HCT116 (cell line): ENCODE results near the gene SLC26A2. TPM values are rescaled to one million over a fixed set of nuclear protein-coding genes. Genes with fewer than 3 reads are reported as not detected.

ENCODE experiments used
- ATAC-seq: fragments of 200-7000 bp; cut with Tn5 transposase; 2 replicates; pipeline ENCODE4 v1.9.1; 2020; ENCODE audit warnings: mild to moderate bottlenecking, moderate library complexity
- BruUV-seq: library from RNA; stranded (reverse); fragments of 400-500 nt; replicated peaks from 2 replicates; lab custom pipeline; 2021; lab: Mats Ljungman, UMichigan
- CTCF ChIA-PET: fragments of 300-600 bp; sonication (Branson Sonifier 250); formaldehyde crosslinking; loops from one replicate; lab custom pipeline; 2021; ENCODE audit warnings: antibody characterized with exemption; lab: Charles Lee
- POLR2A ChIA-PET: fragments of 300-600, 350-600 bp; sonication (Branson Sonifier 250); formaldehyde crosslinking; loops from one replicate; lab custom pipeline; 2021; ENCODE audit warnings: antibody characterized with exemption; lab: Charles Lee
- RAD21 ChIA-PET, 2 experiments: fragments of 300-600 bp; sonication (Branson Sonifier 250); formaldehyde crosslinking; loops; one replicate each; lab custom pipeline; 2023; ENCODE audit warnings: low total read pairs in 2 of 2; ENCODE audit not compliant: uncharacterized antibody in 2 of 2, unreplicated experiment in 2 of 2, low non-redundant PET in 1 of 2; lab: Charles Lee
- DNase-seq: peaks from one replicate; pipeline ENCODE4 v3.0.0-alpha.2; 2010; ENCODE audit warnings: low read depth, low spot score
- H2AFZ ChIP-seq: fragments of 200-600 bp; shearing (Covaris generic), sonication (generic); 2 replicates; pipeline ENCODE4 v1.6.1; 2017; ENCODE audit warnings: low read depth, mixed run types, mixed read lengths, antibody characterized with exemption, low read length; ENCODE audit not compliant: poor library complexity, severe bottlenecking
- H3K27ac ChIP-seq: 2 replicates; pipeline ENCODE4 v1.5.1; 2012; ENCODE audit warnings: low read depth, low read length
- H3K27me3 ChIP-seq: fragments of 200-600 bp; sonication (generic); 2 replicates; pipeline ENCODE4 v1.6.1; 2016; ENCODE audit warnings: mixed run types, low read length, mixed read lengths; ENCODE audit not compliant: insufficient read depth
- H3K36me3 ChIP-seq, 2 experiments: fragments of 200-500 bp in 1 of 2; fragments of 200-600 bp in 1 of 2; sonication (Bioruptor generic) in 1 of 2; sonication (generic) in 1 of 2; 2 replicates each; pipeline versions ENCODE4 v1.5.1 to v1.6.1; 2014 to 2016; ENCODE audit warnings: low read length in 2 of 2, inconsistent platforms in 1 of 2, mixed read lengths in 1 of 2, mixed run types in 1 of 2; ENCODE audit not compliant: insufficient read depth in 2 of 2, control insufficient read depth in 1 of 2
- H3K4me1 ChIP-seq, 2 experiments: fragments of 200-600 bp in 1 of 2; sonication (generic) in 1 of 2; 2 replicates each; pipeline versions ENCODE4 v1.5.1 to v1.6.1; 2012 to 2017; ENCODE audit warnings: low read length in 2 of 2, inconsistent platforms in 1 of 2, mild to moderate bottlenecking in 1 of 2, mixed read lengths in 1 of 2, mixed run types in 1 of 2, moderate library complexity in 1 of 2; ENCODE audit not compliant: insufficient read depth in 2 of 2, control insufficient read depth in 1 of 2
- H3K4me2 ChIP-seq: fragments of 200-600 bp; sonication (generic); 2 replicates; pipeline ENCODE4 v1.6.1; 2017; ENCODE audit warnings: mixed run types, low read length, mixed read lengths
- H3K4me3 ChIP-seq, 2 experiments: fragments of 200-600 bp in 1 of 2; sonication (generic) in 1 of 2; replicated peaks in 1 of 2; 2 replicates each; pipeline ENCODE4 v1.5.1; 2011 to 2016; ENCODE audit warnings: low read length in 2 of 2, control low read depth in 1 of 2, low read depth in 1 of 2, mild to moderate bottlenecking in 1 of 2, mixed read lengths in 1 of 2, mixed run types in 1 of 2
- H3K79me2 ChIP-seq: fragments of 200-600 bp; sonication (generic); 2 replicates; pipeline ENCODE4 v1.6.1; 2017; ENCODE audit warnings: mild to moderate bottlenecking, mixed run types, low read length, moderate library complexity, mixed read lengths; ENCODE audit not compliant: insufficient read depth
- H3K9ac ChIP-seq: fragments of 200-600 bp; sonication (generic); 2 replicates; pipeline ENCODE4 v1.6.1; 2016; ENCODE audit warnings: low read length, mixed read lengths
- H3K9me2 ChIP-seq: fragments of 200-600 bp; sonication (generic), shearing (Covaris generic); 2 replicates; pipeline ENCODE4 v1.6.1; 2017; ENCODE audit warnings: mixed run types, mild to moderate bottlenecking, moderate library complexity; ENCODE audit not compliant: insufficient read depth
- H3K9me3 ChIP-seq, 2 experiments: fragments of 200-500 bp in 1 of 2; fragments of 200-600 bp in 1 of 2; sonication (Bioruptor generic) in 1 of 2; sonication (generic) in 1 of 2; 2 replicates each; pipeline ENCODE4 v1.6.1; 2014 to 2017; ENCODE audit warnings: low read length in 2 of 2, mixed read lengths in 2 of 2, inconsistent platforms in 1 of 2, low read depth in 1 of 2, mild to moderate bottlenecking in 1 of 2, mixed run types in 1 of 2, moderate library complexity in 1 of 2; ENCODE audit not compliant: control insufficient read depth in 1 of 2, insufficient read depth in 1 of 2
- H4K20me1 ChIP-seq: fragments of 200-600 bp; sonication (generic), shearing (Covaris generic); 2 replicates; pipeline ENCODE4 v1.6.1; 2017; ENCODE audit warnings: mixed run types, mild to moderate bottlenecking, moderate library complexity; ENCODE audit not compliant: insufficient read depth
- CEBPB ChIP-seq: IDR thresholded peaks from 2 replicates; pipeline ENCODE4 v1.6.1; 2012; ENCODE audit warnings: low read depth
- CTCF ChIP-seq, 3 experiments: fragments of 200-600 bp in 1 of 3; sonication (generic) in 1 of 3; IDR thresholded peaks in 2 of 3; conservative IDR thresholded peaks in 1 of 3; 2 replicates each; pipeline ENCODE4 v1.5.1; 2012 to 2017; ENCODE audit warnings: low read depth in 2 of 3, low read length in 2 of 3, antibody characterized with exemption in 1 of 3, borderline replicate concordance in 1 of 3, control low read depth in 1 of 3, mild to moderate bottlenecking in 1 of 3, mixed read lengths in 1 of 3, mixed run types in 1 of 3, moderate library complexity in 1 of 3; ENCODE audit not compliant: insufficient read depth in 1 of 3
- EGR1 ChIP-seq: IDR thresholded peaks from 2 replicates; pipeline ENCODE4 v1.6.1; 2012; ENCODE audit warnings: low read depth
- EZH2 ChIP-seq: fragments of 200-600 bp; sonication (generic); IDR thresholded peaks from 2 replicates; pipeline ENCODE4 v1.6.1; 2017; ENCODE audit warnings: antibody characterized with exemption, mixed run types
- JUND ChIP-seq: IDR thresholded peaks from 2 replicates; pipeline ENCODE4 v1.6.1; 2012
- MAX ChIP-seq: IDR thresholded peaks from 2 replicates; pipeline ENCODE4 v1.6.1; 2012
- POLR2AphosphoS5 ChIP-seq: IDR thresholded peaks from 2 replicates; pipeline ENCODE4 v1.6.1; 2011; ENCODE audit warnings: mild to moderate bottlenecking, low read depth, low read length, moderate library complexity
- RAD21 ChIP-seq: IDR thresholded peaks from 2 replicates; pipeline ENCODE4 v1.6.1; 2012; ENCODE audit warnings: low read depth, mild to moderate bottlenecking
- REST ChIP-seq: IDR thresholded peaks from 2 replicates; pipeline ENCODE4 v1.6.1; 2012; ENCODE audit warnings: low read depth
- SIN3A ChIP-seq: IDR thresholded peaks from 2 replicates; pipeline ENCODE4 v1.6.1; 2012; ENCODE audit warnings: low read depth
- TCF7L2 ChIP-seq: IDR thresholded peaks from 2 replicates; pipeline ENCODE4 v1.7.0; 2011; ENCODE audit warnings: borderline replicate concordance, inconsistent platforms; ENCODE audit not compliant: insufficient read depth, insufficient read length; ENCODE audit errors: extremely low read depth
- ZBTB33 ChIP-seq: IDR thresholded peaks from 2 replicates; pipeline ENCODE4 v1.6.1; 2011; ENCODE audit warnings: mild to moderate bottlenecking, low read length, moderate library complexity; ENCODE audit not compliant: insufficient replicate concordance; ENCODE audit errors: extremely low read depth
- ZFX ChIP-seq: fragments of 450-650 bp; IDR thresholded peaks from 2 replicates; pipeline ENCODE4 v1.6.1; 2017
- intact Hi-C: fragments of 100-400 bp; cut with micrococcal nuclease; formaldehyde crosslinking; loops from 2 replicates; pipeline ENCODE4 v1.10.0; 2022
- total RNA-seq: library from RNA; stranded (reverse); gene quantifications from one replicate; pipeline ENCODE4 v1.2.1, GENCODE V29; 2021; ENCODE audit not compliant: unreplicated experiment

Gene SLC26A2
- total RNA-seq, 1 experiment from 2014 or later, result 7.8 TPM

GRCh38 chr5:149916334-149917072 lies 44.1 kb upstream of the SLC26A2 start:
- ATAC-seq (no peak), DNase-seq (no peak)
- Histone ChIP-seq H3K9me3 (no peaks in the 10 kb centered on the region), H3K79me2 (no peaks in the 10 kb centered on the region), H3K4me1 (no peaks in the 10 kb centered on the region), H3K4me3 (no peak overlapping the region), H4K20me1 (no peaks in the 10 kb centered on the region), H3K4me2 (no peak overlapping the region), H3K9ac (no peak overlapping the region), H3K27ac (no peak overlapping the region), H2AFZ (no peak overlapping the region), H3K9me2 (no peaks in the 10 kb centered on the region), H3K27me3 (no peaks in the 10 kb centered on the region), H3K36me3 (no peaks in the 10 kb centered on the region)
- ChIA-PET RAD21 (no interaction called here), POLR2A (no interaction called here), CTCF (interaction anchor here (1.4 kb wide), 1 partner anchor 44 kb away, joined by 4 read pairs; the partner anchor contains the start of gene SLC26A2)
- intact Hi-C loops, result no loop called here
- BruUV-seq, result no TSS peak
- TF ChIP-seq SIN3A (no peak), CEBPB (no peak), CTCF (IDR thresholded peaks at IDR 0.05 in 2 of 3, conservative IDR thresholded peaks at IDR 0.05 in 1 of 3; ENCODE audit: borderline replicate concordance in 1 of 3, insufficient read depth in 1 of 3, low read depth in 2 of 3, low read length in 2 of 3) (no peak), POLR2AphosphoS5 (no peak), ZBTB33 (no peak), EGR1 (no peak), TCF7L2 (no peak), EZH2 (no peak), REST (no peak), RAD21 (no peak), JUND (no peak), ZFX (no peak), MAX (no peak)
